Keratinocyte (primary cell): ENCODE results near the gene RASL10A. TPM values are rescaled to one million over a fixed set of nuclear protein-coding genes. Genes with fewer than 3 reads are reported as not detected.

ENCODE experiments used
- DNase-seq: peaks from one replicate; pipeline ENCODE4 v3.0.0-alpha.2; 2011; ENCODE audit warnings: low read depth, missing footprints, low spot score
- FAIRE-seq: peaks from 2 replicates; lab custom pipeline; 2011; peaks lifted over from hg19 to GRCh38; lab: Jason Lieb, UNC
- H2AFZ ChIP-seq: 2 replicates; pipeline ENCODE4 v1.6.0; 2012; ENCODE audit warnings: low read length, control low read depth, inconsistent platforms; ENCODE audit not compliant: control insufficient read depth
- H3K27ac ChIP-seq: 2 replicates; pipeline ENCODE4 v1.5.1; 2011; ENCODE audit warnings: low read length; ENCODE audit not compliant: control insufficient read depth, insufficient read depth
- H3K27me3 ChIP-seq: 3 replicates; pipeline ENCODE4 v1.6.0; 2011; ENCODE audit warnings: low read length; ENCODE audit not compliant: control insufficient read depth, insufficient read depth; ENCODE audit errors: extremely low read depth
- H3K36me3 ChIP-seq, 2 experiments: 2 replicates in 1 of 2; 3 replicates in 1 of 2; pipeline ENCODE4 v1.5.1; 2011; ENCODE audit warnings: low read length in 2 of 2, mild to moderate bottlenecking in 1 of 2; ENCODE audit not compliant: control insufficient read depth in 2 of 2, insufficient read depth in 2 of 2; ENCODE audit errors: extremely low read depth in 1 of 2
- H3K4me1 ChIP-seq: 3 replicates; pipeline ENCODE4 v1.5.1; 2011; ENCODE audit warnings: low read length; ENCODE audit not compliant: control insufficient read depth, insufficient read depth; ENCODE audit errors: extremely low read depth
- H3K4me2 ChIP-seq: 3 replicates; pipeline ENCODE4 v1.6.0; 2011; ENCODE audit warnings: low read depth, low read length; ENCODE audit not compliant: control insufficient read depth, insufficient read depth; ENCODE audit errors: extremely low read depth
- H3K4me3 ChIP-seq, 3 experiments: fragments of 200-600 bp in 1 of 3; sonication (generic) in 1 of 3; 2 replicates in 2 of 3; 3 replicates in 1 of 3; pipeline ENCODE4 v1.5.1; 2011 to 2016; ENCODE audit warnings: low read length in 3 of 3, mild to moderate bottlenecking in 3 of 3, control low read depth in 2 of 3, inconsistent platforms in 1 of 3, low read depth in 1 of 3, mixed read lengths in 1 of 3, mixed run types in 1 of 3, moderate library complexity in 1 of 3; ENCODE audit not compliant: control insufficient read depth in 2 of 3, insufficient read depth in 2 of 3; ENCODE audit errors: extremely low read depth in 1 of 3
- H3K79me2 ChIP-seq: 2 replicates; pipeline ENCODE4 v1.6.0; 2012; ENCODE audit warnings: low read length; ENCODE audit not compliant: control insufficient read depth, insufficient read depth
- H3K9ac ChIP-seq: 3 replicates; pipeline ENCODE4 v1.6.0; 2011; ENCODE audit warnings: low read length; ENCODE audit not compliant: control insufficient read depth, insufficient read depth; ENCODE audit errors: extremely low read depth
- H3K9me1 ChIP-seq: 3 replicates; pipeline ENCODE4 v1.6.0; 2011; ENCODE audit warnings: low read length; ENCODE audit not compliant: control insufficient read depth, insufficient read depth; ENCODE audit errors: extremely low read depth
- H3K9me3 ChIP-seq: 2 replicates; pipeline ENCODE4 v1.5.1; 2012; ENCODE audit warnings: low read depth, low read length; ENCODE audit not compliant: control insufficient read depth
- H4K20me1 ChIP-seq: 3 replicates; pipeline ENCODE4 v1.6.0; 2011; ENCODE audit warnings: low read length; ENCODE audit not compliant: control insufficient read depth, insufficient read depth; ENCODE audit errors: extremely low read depth
- EZH2 ChIP-seq: IDR thresholded peaks from one replicate; pipeline ENCODE4 v1.6.1; 2012; ENCODE audit warnings: inconsistent platforms, mild to moderate bottlenecking, low read length, moderate library complexity
- dilution Hi-C: fragments of 300-500 bp; cut with MboI; formaldehyde crosslinking; loops from one replicate; pipeline ENCODE4 v1.7.0; 2020; ENCODE audit warnings: low sequenced_read_pairs; ENCODE audit not compliant: extremely low pct_ligation_motif_present
- polyA plus RNA-seq, 5 experiments: library from polyadenylated mRNA; depleted of rRNA in 3 of 5; stranded (reverse) in 3 of 5; stranded (forward) in 1 of 5; unstranded in 1 of 5; fragments of >200 nt; gene quantifications; 1 replicate in 1 of 5; 2 replicates in 3 of 5; 3 replicates in 1 of 5; pipeline versions ENCODE4 v1.2.1 to v1.2.3, GENCODE V29; 2011 to 2012; ENCODE audit warnings: missing spikeins in 2 of 5, low read depth in 1 of 5, low replicate concordance in 1 of 5
- TF ChIP-seq, protein P1 (sequence below), 3 experiments: IDR thresholded peaks in 1 of 3; conservative IDR thresholded peaks in 1 of 3; optimal IDR thresholded peaks in 1 of 3; 2 replicates in 2 of 3; 3 replicates in 1 of 3; pipeline versions ENCODE3 to v1.5.1; 2011; ENCODE audit warnings: low read length in 3 of 3, mild to moderate bottlenecking in 3 of 3, moderate library complexity in 2 of 3, control low read depth in 1 of 3, inconsistent platforms in 1 of 3; ENCODE audit not compliant: insufficient read depth in 2 of 3; ENCODE audit errors: extremely low read depth in 1 of 3

The RASL10A gene
- polyA plus RNA-seq, 1 donor (not counting 4 experiments of a cell fraction or from before 2014, with no cell fraction given): not detected

DNA sequence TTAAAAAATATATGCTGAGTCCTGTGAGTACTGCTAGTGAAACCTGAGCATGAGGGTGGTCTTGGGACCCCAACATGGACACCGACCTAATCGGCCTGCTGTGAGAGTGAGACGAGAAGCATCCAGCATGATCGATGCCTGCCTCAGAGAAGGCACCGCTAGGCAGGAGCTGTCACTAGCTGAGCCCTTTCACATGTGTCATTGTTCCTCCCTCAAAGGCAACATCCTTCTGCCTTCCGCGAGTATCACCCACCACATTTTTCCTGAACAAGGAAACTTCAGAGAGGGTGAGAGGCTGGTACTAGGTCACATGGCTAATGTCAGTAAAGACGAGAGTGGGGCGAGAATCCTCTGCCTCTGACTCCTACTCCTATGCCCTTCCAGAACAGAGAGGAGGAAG is 37.3 kb upstream of the RASL10A start:
- Histone ChIP-seq H3K27me3 (no peaks in the 10 kb centered on the region), H3K9me3 (no peaks in the 10 kb centered on the region), H4K20me1 (no peaks in the 10 kb centered on the region), H3K4me1 (no peaks in the 10 kb centered on the region), H3K4me3 (no peak overlapping the region), H3K27ac (no peak overlapping the region), H3K9ac (no peak overlapping the region), H2AFZ (no peak overlapping the region), H3K9me1 (no peaks in the 10 kb centered on the region), H3K79me2 (no peaks in the 10 kb centered on the region), H3K4me2 (no peak overlapping the region), H3K36me3 (peaks cover 39 to 57% of the 10 kb centered on the region in 2 experiments)
- no peak for TF ChIP-seq EZH2
- TF ChIP-seq, protein P1, sequence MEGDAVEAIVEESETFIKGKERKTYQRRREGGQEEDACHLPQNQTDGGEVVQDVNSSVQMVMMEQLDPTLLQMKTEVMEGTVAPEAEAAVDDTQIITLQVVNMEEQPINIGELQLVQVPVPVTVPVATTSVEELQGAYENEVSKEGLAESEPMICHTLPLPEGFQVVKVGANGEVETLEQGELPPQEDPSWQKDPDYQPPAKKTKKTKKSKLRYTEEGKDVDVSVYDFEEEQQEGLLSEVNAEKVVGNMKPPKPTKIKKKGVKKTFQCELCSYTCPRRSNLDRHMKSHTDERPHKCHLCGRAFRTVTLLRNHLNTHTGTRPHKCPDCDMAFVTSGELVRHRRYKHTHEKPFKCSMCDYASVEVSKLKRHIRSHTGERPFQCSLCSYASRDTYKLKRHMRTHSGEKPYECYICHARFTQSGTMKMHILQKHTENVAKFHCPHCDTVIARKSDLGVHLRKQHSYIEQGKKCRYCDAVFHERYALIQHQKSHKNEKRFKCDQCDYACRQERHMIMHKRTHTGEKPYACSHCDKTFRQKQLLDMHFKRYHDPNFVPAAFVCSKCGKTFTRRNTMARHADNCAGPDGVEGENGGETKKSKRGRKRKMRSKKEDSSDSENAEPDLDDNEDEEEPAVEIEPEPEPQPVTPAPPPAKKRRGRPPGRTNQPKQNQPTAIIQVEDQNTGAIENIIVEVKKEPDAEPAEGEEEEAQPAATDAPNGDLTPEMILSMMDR (optimal IDR thresholded peaks at IDR 0.05 in 1 of 3, IDR thresholded peaks at IDR 0.05 in 1 of 3, conservative IDR thresholded peaks at IDR 0.05 in 1 of 3; ENCODE audit: extremely low read depth in 1 of 3, insufficient read depth in 2 of 3, low read length in 3 of 3): no peak
- dilution Hi-C loops: no loop called here
- FAIRE-seq (no peak), DNase-seq (no peak)

DNA sequence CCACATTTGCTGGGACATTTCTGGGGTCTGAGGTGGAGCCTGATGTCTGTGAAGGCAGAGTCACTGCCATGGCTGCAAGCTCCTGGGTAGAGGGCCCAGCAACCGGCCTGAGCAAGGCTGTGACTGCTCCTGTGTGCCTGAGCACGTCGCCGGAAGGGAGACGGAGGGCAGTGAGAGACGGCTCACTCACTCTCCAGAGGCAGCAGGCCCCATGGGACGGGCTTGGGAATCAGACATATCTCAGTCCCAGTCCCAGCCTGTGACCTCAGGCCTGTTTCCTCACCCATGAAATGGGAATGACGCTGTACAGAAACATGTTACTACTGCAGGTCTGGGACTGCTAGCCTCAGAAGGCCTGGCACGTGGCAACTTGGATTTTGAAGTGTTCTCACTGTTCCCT is 36.4 kb upstream of the RASL10A start:
- H3K9me3 ChIP-seq: no peaks in the 10 kb centered on the region
- TF ChIP-seq, protein P1 (optimal IDR thresholded peaks at IDR 0.05 in 1 of 3, IDR thresholded peaks at IDR 0.05 in 1 of 3, conservative IDR thresholded peaks at IDR 0.05 in 1 of 3; ENCODE audit: extremely low read depth in 1 of 3, insufficient read depth in 2 of 3, low read length in 3 of 3): no peak
- no peak for TF ChIP-seq EZH2
- H3K9me1 ChIP-seq: no peaks in the 10 kb centered on the region
- no peak overlapping the region for H3K27ac ChIP-seq
- DNase-seq (no peak), FAIRE-seq (no peak)
- dilution Hi-C loops: no loop called here
- H3K4me1 ChIP-seq: no peaks in the 10 kb centered on the region
- H3K9ac ChIP-seq: no peak overlapping the region
- H3K79me2 ChIP-seq: no peaks in the 10 kb centered on the region
- no peak overlapping the region for H3K4me3 ChIP-seq
- no peak overlapping the region for H2AFZ ChIP-seq
- H3K27me3 ChIP-seq: no peaks in the 10 kb centered on the region
- H4K20me1 ChIP-seq: no peaks in the 10 kb centered on the region
- no peak overlapping the region for H3K4me2 ChIP-seq
- H3K36me3 ChIP-seq: peaks cover 45 to 60% of the 10 kb centered on the region in 2 experiments
